Kidney (tissue), 14 donors: ENCODE data around the gene MLNR. TPM values are rescaled to one million over a fixed set of nuclear protein-coding genes. Genes with fewer than 3 reads are reported as not detected.
A peak's percentile ranks its signal among the peaks of the same experiment; 100 is the strongest.

Experiments used
- DNase-seq, 5 donors: peaks; one replicate each; pipeline ENCODE4 v3.0.0-alpha.2; 2013 to 2020
- FAIRE-seq: peaks from 2 replicates; lab custom pipeline; 2012; peaks lifted over from hg19 to GRCh38; lab: Jason Lieb, UNC
- H3K27ac ChIP-seq, 2 donors: one replicate each; pipeline ENCODE4 v1.7.0; 2013; ENCODE audit warnings: low read depth in 2 of 2, low read length in 2 of 2, inconsistent platforms in 1 of 2
- H3K27me3 ChIP-seq: one replicate; pipeline ENCODE4 v1.7.1; 2013; ENCODE audit warnings: low read length, inconsistent platforms; ENCODE audit not compliant: control insufficient read depth, insufficient read depth
- H3K36me3 ChIP-seq, 3 donors: one replicate each; pipeline versions ENCODE4 v1.7.0 to v1.7.1; 2013; ENCODE audit warnings: low read length in 3 of 3, control low read depth in 1 of 3, inconsistent platforms in 1 of 3; ENCODE audit not compliant: insufficient read depth in 3 of 3, control insufficient read depth in 2 of 3
- H3K4me1 ChIP-seq, 3 donors: one replicate each; pipeline versions ENCODE4 v1.7.0 to v1.7.1; 2013; ENCODE audit warnings: low read length in 3 of 3, inconsistent platforms in 1 of 3, low read depth in 1 of 3; ENCODE audit not compliant: control insufficient read depth in 2 of 3, insufficient read depth in 2 of 3
- H3K4me3 ChIP-seq, 3 donors: one replicate each; pipeline versions ENCODE4 v1.7.0 to v1.8.1; 2013; ENCODE audit warnings: low read length in 3 of 3, control low read depth in 1 of 3, inconsistent platforms in 1 of 3
- H3K9ac ChIP-seq, 3 donors: one replicate each; pipeline versions ENCODE4 v1.7.0 to v1.7.1; 2013; ENCODE audit warnings: low read length in 3 of 3, control low read depth in 1 of 3, inconsistent platforms in 1 of 3
- H3K9me3 ChIP-seq, 3 donors: one replicate each; pipeline versions ENCODE4 v1.7.0 to v1.7.1; 2013; ENCODE audit warnings: low read length in 3 of 3, control low read depth in 1 of 3, inconsistent platforms in 1 of 3; ENCODE audit not compliant: control insufficient read depth in 2 of 3, insufficient read depth in 1 of 3
- intact Hi-C: fragments of 100-400 bp; cut with DNase I; formaldehyde crosslinking; loops from one replicate; pipeline ENCODE4 v1.11.1; 2022
- polyA plus RNA-seq: library from polyadenylated mRNA; stranded (reverse); fragments of 350-450 nt; fragmentation: Illumina TruSeq; extraction: RNeasy Lipid Tissue Mini Kit (QIAGEN cat#74804); gene quantifications from one replicate; pipeline ENCODE4 v1.2.3, GENCODE V29; 2014; ENCODE audit warnings: low read depth, low replicate concordance; ENCODE audit not compliant: insufficient read depth
- total RNA-seq: library from RNA; stranded (reverse); fragmentation: NEBNext Ultra II Directional; extraction: Animal tissue kit (Norgen Biotek cat#: 25700); gene quantifications from one replicate; pipeline ENCODE4 v1.2.1, GENCODE V29; 2021
- TF ChIP-seq, protein P1 (sequence below): IDR thresholded peaks from 3 replicates; pipeline ENCODE4 v1.5.1; 2012; ENCODE audit warnings: mild to moderate bottlenecking, moderate library complexity, borderline replicate concordance; ENCODE audit not compliant: insufficient read depth; ENCODE audit errors: extremely low read depth
- donor health status: control.
- donor health status: control.
- donor health status: control.
- donor health status: control.
- donor health status: control.
- donor health status: DM: yes; HTN: yes; CAD: no.
- donor health status: Normal renal cell carcinoma (clear cell type).

The MLNR gene
- total and polyA plus RNA-seq, 2 donors from 2014 or later: 0.28 TPM; not detected in 1

DNA sequence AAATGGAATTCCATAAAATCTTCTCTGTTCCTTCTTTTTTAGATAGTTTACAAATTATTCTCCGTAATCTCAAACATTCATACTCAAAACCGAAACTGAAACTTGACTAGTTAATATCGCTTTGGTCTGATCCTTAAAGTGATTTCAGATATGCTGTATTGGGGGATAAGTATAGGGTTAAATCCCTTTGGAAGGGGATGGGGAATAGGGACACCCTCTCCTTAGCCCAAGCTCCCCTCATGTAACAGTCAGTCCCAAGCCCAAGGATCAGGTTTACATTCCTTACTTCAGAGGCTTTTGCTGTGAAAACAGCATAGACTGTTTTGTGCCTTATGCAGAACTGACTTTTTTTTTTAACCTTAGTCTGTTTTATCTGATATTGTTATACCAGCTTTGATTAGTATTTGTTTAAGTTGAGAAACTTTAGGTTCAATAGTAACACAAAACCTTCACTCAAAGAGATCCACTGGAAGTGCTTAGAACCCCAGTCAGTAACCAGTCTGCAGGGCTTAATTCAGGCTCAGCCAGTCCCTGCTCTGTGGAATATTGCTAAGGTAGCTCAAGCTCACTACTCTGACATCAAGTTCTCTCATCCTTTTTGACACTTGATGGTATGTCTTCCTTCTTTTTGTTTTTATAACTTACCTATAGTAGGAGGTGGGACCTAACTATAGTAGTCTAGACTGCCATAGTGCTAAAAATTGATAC, 38.1 kb downstream of the MLNR start:
- intact Hi-C loops: no loop called here
- no peak overlapping the region for H3K27ac ChIP-seq
- DNase-seq (no peak), FAIRE-seq (no peak)
- H3K27me3 ChIP-seq: no peaks in the 10 kb centered on the region
- H3K4me1 ChIP-seq: no peaks in the 10 kb centered on the region
- peak overlapping the region in 2 of 3 donors; percentile 21 to 47 for H3K4me3 ChIP-seq
- H3K9me3 ChIP-seq: no peaks in the 10 kb centered on the region
- H3K36me3 ChIP-seq: peaks cover 2 to 30% (median 16%) of the 10 kb centered on the region in 3 donors
- H3K9ac ChIP-seq: peak overlapping the region in 1 of 3 donors; percentile 1
- TF ChIP-seq, protein P1, sequence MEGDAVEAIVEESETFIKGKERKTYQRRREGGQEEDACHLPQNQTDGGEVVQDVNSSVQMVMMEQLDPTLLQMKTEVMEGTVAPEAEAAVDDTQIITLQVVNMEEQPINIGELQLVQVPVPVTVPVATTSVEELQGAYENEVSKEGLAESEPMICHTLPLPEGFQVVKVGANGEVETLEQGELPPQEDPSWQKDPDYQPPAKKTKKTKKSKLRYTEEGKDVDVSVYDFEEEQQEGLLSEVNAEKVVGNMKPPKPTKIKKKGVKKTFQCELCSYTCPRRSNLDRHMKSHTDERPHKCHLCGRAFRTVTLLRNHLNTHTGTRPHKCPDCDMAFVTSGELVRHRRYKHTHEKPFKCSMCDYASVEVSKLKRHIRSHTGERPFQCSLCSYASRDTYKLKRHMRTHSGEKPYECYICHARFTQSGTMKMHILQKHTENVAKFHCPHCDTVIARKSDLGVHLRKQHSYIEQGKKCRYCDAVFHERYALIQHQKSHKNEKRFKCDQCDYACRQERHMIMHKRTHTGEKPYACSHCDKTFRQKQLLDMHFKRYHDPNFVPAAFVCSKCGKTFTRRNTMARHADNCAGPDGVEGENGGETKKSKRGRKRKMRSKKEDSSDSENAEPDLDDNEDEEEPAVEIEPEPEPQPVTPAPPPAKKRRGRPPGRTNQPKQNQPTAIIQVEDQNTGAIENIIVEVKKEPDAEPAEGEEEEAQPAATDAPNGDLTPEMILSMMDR: no peak

DNA sequence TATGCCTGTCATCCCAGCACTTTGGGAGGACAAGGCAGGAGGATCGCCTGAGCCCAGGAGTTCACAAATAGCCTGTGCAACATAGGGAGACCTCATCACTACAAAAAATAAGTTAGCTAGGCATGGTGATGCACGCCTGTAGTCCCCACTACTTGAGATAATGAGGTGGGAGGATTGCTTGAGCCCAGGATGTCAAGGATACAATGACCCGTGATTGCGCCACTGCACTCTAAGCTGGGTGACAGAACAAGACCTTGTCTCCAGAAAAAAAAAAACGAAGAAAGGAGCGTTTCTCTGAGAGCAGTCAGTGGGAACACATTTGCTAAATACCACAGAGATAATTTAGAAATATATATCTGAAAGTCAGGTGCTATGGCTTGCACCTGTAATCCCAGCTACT, 39.4 kb downstream of the MLNR start:
- TF ChIP-seq, protein P1: no peak
- DNase-seq: no peak
- Histone ChIP-seq H3K36me3 (peaks cover 2 to 26% (median 16%) of the 10 kb centered on the region in 3 donors), H3K9ac (no peak overlapping the region), H3K9me3 (no peaks in the 10 kb centered on the region), H3K27me3 (no peaks in the 10 kb centered on the region), H3K4me3 (no peak overlapping the region), H3K4me1 (no peaks in the 10 kb centered on the region), H3K27ac (no peak overlapping the region)
- no peak for FAIRE-seq
- intact Hi-C loops: no loop called here

DNA sequence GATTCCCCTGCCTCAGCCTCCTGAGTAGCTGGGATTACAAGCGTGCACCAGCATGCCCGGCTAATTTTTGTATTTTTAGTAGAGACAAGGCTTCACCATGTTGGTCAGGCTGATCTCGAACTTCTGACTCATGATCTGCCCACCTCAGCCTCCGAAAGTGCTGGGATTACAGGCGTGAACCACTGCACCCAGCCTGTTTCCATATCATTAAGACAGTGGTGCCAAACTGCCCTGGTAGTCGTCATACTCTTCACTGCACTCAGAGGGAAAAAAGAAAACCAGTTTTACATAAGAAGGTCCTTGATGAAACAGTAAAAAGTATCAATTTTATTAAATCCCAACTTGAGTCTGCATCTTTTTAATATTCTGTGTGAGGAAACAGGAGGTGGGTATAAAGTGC, 42.5 kb downstream of the MLNR start:
- FAIRE-seq (no peak), DNase-seq (no peak)
- Histone ChIP-seq H3K36me3 (peaks cover 2 to 20% (median 11%) of the 10 kb centered on the region in 3 donors), H3K4me3 (no peak overlapping the region), H3K9me3 (no peaks in the 10 kb centered on the region), H3K27ac (no peak overlapping the region), H3K9ac (no peak overlapping the region), H3K4me1 (no peaks in the 10 kb centered on the region), H3K27me3 (no peaks in the 10 kb centered on the region)
- TF ChIP-seq, protein P1: no peak
- intact Hi-C loops: no loop called here
